Fibroblast of the aortic adventitia (primary cell): ENCODE measurements around the gene CCDC136. TPM values are rescaled to one million over a fixed set of nuclear protein-coding genes. Genes with fewer than 3 reads are reported as not detected.

Experiments
- DNase-seq: peaks from one replicate; pipeline ENCODE4 v3.0.0-alpha.2; 2010; ENCODE audit warnings: low read depth
- H3K4me3 ChIP-seq: 2 replicates; pipeline ENCODE4 v1.5.1; 2011; ENCODE audit warnings: low read depth, mild to moderate bottlenecking, control low read depth, low read length, moderate library complexity
- CTCF ChIP-seq: IDR thresholded peaks from 2 replicates; pipeline ENCODE4 v1.5.1; 2011; ENCODE audit warnings: mild to moderate bottlenecking, low read length, control low read depth, inconsistent platforms; ENCODE audit not compliant: insufficient read depth
- total RNA-seq: library from RNA; depleted of rRNA; stranded (reverse); fragments of >200 nt; gene quantifications from 2 replicates; pipeline ENCODE4 v1.2.3, GENCODE V29; 2012; ENCODE audit warnings: low replicate concordance

CCDC136 gene
- total RNA-seq, 1 donor, result 9.9 TPM

- DNase-seq, result no peak
- TF ChIP-seq CTCF, result no peak
- H3K4me3 ChIP-seq, result no peak overlapping the region
Measured at GRCh38 chr7:128849804-128850490, 58.2 kb downstream of the CCDC136 start.

GRCh38 chr7:128852537-128853254 lies 60.9 kb downstream of the CCDC136 start:
- DNase-seq, result no peak
- no peak overlapping the region for H3K4me3 ChIP-seq
- no peak for TF ChIP-seq CTCF

- TF ChIP-seq CTCF, result no peak
- DNase-seq, result no peak
- no peak overlapping the region for H3K4me3 ChIP-seq
Measured at GRCh38 chr7:128853799-128854198, 62.0 kb downstream of the CCDC136 start.

- no peak for DNase-seq
- TF ChIP-seq CTCF, result no peak
- H3K4me3 ChIP-seq, result no peak overlapping the region
Measured at GRCh38 chr7:128854396-128854795, 62.6 kb downstream of the CCDC136 start.

- TF ChIP-seq CTCF, result no peak
- H3K4me3 ChIP-seq, result no peak overlapping the region
- no peak for DNase-seq
Measured at GRCh38 chr7:128855559-128855958, 63.8 kb downstream of the CCDC136 start.

- TF ChIP-seq CTCF, result no peak
- DNase-seq, result no peak
- no peak overlapping the region for H3K4me3 ChIP-seq
Measured at GRCh38 chr7:128856001-128856718, 64.4 kb downstream of the CCDC136 start.
